Parathyroid adenoma (tissue), 2 donors: ENCODE results near the gene TMEM132C.

Experiments
- H2AFZ ChIP-seq: fragments of 300-600 bp; sonication (generic); one replicate; pipeline ENCODE4 v1.7.0; 2017; ENCODE audit warnings: antibody characterized with exemption, mild to moderate bottlenecking
- H3K27ac ChIP-seq: fragments of 300-600 bp; sonication (generic); one replicate; pipeline ENCODE4 v1.7.0; 2017
- H3K27me3 ChIP-seq: fragments of 300-600 bp; sonication (generic); one replicate; pipeline ENCODE4 v1.7.0; 2017; ENCODE audit warnings: low read length; ENCODE audit not compliant: control insufficient read depth, insufficient read depth
- H3K36me3 ChIP-seq: fragments of 300-600 bp; sonication (generic); one replicate; pipeline ENCODE4 v1.7.0; 2017; ENCODE audit warnings: low read length; ENCODE audit not compliant: control insufficient read depth, insufficient read depth
- H3K4me1 ChIP-seq: fragments of 300-600 bp; sonication (generic); one replicate; pipeline ENCODE4 v1.7.0; 2017; ENCODE audit warnings: control low read depth
- H3K4me2 ChIP-seq: fragments of 300-600 bp; sonication (generic); one replicate; pipeline ENCODE4 v1.7.0; 2017; ENCODE audit warnings: low read length
- H3K4me3 ChIP-seq: fragments of 300-600 bp; sonication (generic); one replicate; pipeline ENCODE4 v1.7.0; 2017; ENCODE audit warnings: low read depth, low read length
- H3K79me2 ChIP-seq: fragments of 300-600 bp; sonication (generic); one replicate; pipeline ENCODE4 v1.7.0; 2017; ENCODE audit warnings: control low read depth
- H3K9ac ChIP-seq: fragments of 300-600 bp; sonication (generic); one replicate; pipeline ENCODE4 v1.7.0; 2017; ENCODE audit warnings: mild to moderate bottlenecking
- H3K9me3 ChIP-seq: fragments of 300-600 bp; sonication (generic); one replicate; pipeline ENCODE4 v1.7.0; 2017; ENCODE audit warnings: low read length; ENCODE audit not compliant: control insufficient read depth
- CTCF ChIP-seq: fragments of 300-600 bp; sonication (generic); IDR thresholded peaks from one replicate; pipeline ENCODE4 v1.7.0; 2017; ENCODE audit warnings: antibody characterized with exemption, mild to moderate bottlenecking
- donor health status: primary hyperparathyroidism.

The TMEM132C gene

GRCh38 chr12:128521981-128522380, 255.0 kb downstream of the TMEM132C start:
- Histone ChIP-seq H3K27me3 (no peaks in the 10 kb centered on the region), H2AFZ (no peak overlapping the region), H3K36me3 (no peaks in the 10 kb centered on the region), H3K9me3 (no peaks in the 10 kb centered on the region), H3K9ac (no peak overlapping the region), H3K27ac (no peak overlapping the region), H3K4me2 (no peak overlapping the region), H3K79me2 (no peaks in the 10 kb centered on the region), H3K4me1 (no peaks in the 10 kb centered on the region), H3K4me3 (no peak overlapping the region)
- no peak for TF ChIP-seq CTCF

- no peak overlapping the region for H3K4me3 ChIP-seq
- no peaks in the 10 kb centered on the region for H3K79me2 ChIP-seq
- no peak overlapping the region for H3K27ac ChIP-seq
- no peaks in the 10 kb centered on the region for H3K27me3 ChIP-seq
- no peak overlapping the region for H3K4me2 ChIP-seq
- no peak overlapping the region for H2AFZ ChIP-seq
- no peaks in the 10 kb centered on the region for H3K36me3 ChIP-seq
- H3K9ac ChIP-seq: no peak overlapping the region
- no peaks in the 10 kb centered on the region for H3K9me3 ChIP-seq
- no peaks in the 10 kb centered on the region for H3K4me1 ChIP-seq
- no peak for TF ChIP-seq CTCF
Measured at GRCh38 chr12:128524439-128524838, 257.5 kb downstream of the TMEM132C start.

- Histone ChIP-seq H3K9ac (no peak overlapping the region), H3K79me2 (no peaks in the 10 kb centered on the region), H3K4me1 (no peaks in the 10 kb centered on the region), H3K27me3 (no peaks in the 10 kb centered on the region), H3K9me3 (no peaks in the 10 kb centered on the region), H3K27ac (no peak overlapping the region), H3K4me2 (no peak overlapping the region), H2AFZ (no peak overlapping the region), H3K4me3 (no peak overlapping the region), H3K36me3 (no peaks in the 10 kb centered on the region)
- TF ChIP-seq CTCF: no peak
Measured at GRCh38 chr12:128531170-128531569, 264.2 kb downstream of the TMEM132C start.

- H3K27ac ChIP-seq: no peak overlapping the region
- H3K36me3 ChIP-seq: no peaks in the 10 kb centered on the region
- no peak for TF ChIP-seq CTCF
- H3K9ac ChIP-seq: no peak overlapping the region
- H2AFZ ChIP-seq: no peak overlapping the region
- no peaks in the 10 kb centered on the region for H3K9me3 ChIP-seq
- H3K79me2 ChIP-seq: no peaks in the 10 kb centered on the region
- no peaks in the 10 kb centered on the region for H3K4me1 ChIP-seq
- no peak overlapping the region for H3K4me3 ChIP-seq
- no peak overlapping the region for H3K4me2 ChIP-seq
- no peaks in the 10 kb centered on the region for H3K27me3 ChIP-seq
Measured at GRCh38 chr12:128534906-128535305, 267.9 kb downstream of the TMEM132C start.

GRCh38 chr12:128536810-128537209, 269.8 kb downstream of the TMEM132C start:
- no peak overlapping the region for H2AFZ ChIP-seq
- TF ChIP-seq CTCF: no peak
- no peaks in the 10 kb centered on the region for H3K79me2 ChIP-seq
- H3K9me3 ChIP-seq: no peaks in the 10 kb centered on the region
- no peak overlapping the region for H3K4me2 ChIP-seq
- no peak overlapping the region for H3K27ac ChIP-seq
- H3K27me3 ChIP-seq: no peaks in the 10 kb centered on the region
- no peak overlapping the region for H3K4me3 ChIP-seq
- H3K9ac ChIP-seq: no peak overlapping the region
- H3K4me1 ChIP-seq: no peaks in the 10 kb centered on the region
- no peaks in the 10 kb centered on the region for H3K36me3 ChIP-seq
